LNCAP (cell line): Measurements from ENCODE around the gene APOB.

ENCODE experiments used
- CTCF ChIP-seq: fragments of 450-650 bp; IDR thresholded peaks from 2 replicates; pipeline ENCODE4 v1.5.1; 2017; ENCODE audit warnings: mild to moderate bottlenecking

The APOB gene

GRCh38 chr2:21044694-21045371, 960 bp upstream of the APOB start:
- no peak for TF ChIP-seq CTCF

- TF ChIP-seq CTCF: peak; percentile 91
These were observed 722 bp downstream of the APOB start for GRCh38 chr2:21042958-21043743.

GRCh38 chr2:21042708-21042957, 1.2 kb downstream of the APOB start:
- TF ChIP-seq CTCF: no peak

GRCh38 chr2:21041943-21042707, 1.7 kb downstream of the APOB start:
- TF ChIP-seq CTCF: no peak

GRCh38 chr2:21041462-21041861, 2.4 kb downstream of the APOB start:
- no peak for TF ChIP-seq CTCF

GRCh38 chr2:21040468-21041377, 3.1 kb downstream of the APOB start:
- TF ChIP-seq CTCF: no peak

- no peak for TF ChIP-seq CTCF
These were observed 3.9 kb downstream of the APOB start for GRCh38 chr2:21039979-21040467.
